HG03521 (cell line): ENCODE measurements around the gene RAD51B.

ENCODE experiments used
- ATAC-seq: cut with Tn5 transposase; IDR thresholded peaks from one replicate; pipeline ENCODE4 v1.9.1; 2021; ENCODE audit warnings: mild to moderate bottlenecking, moderate library complexity; ENCODE audit not compliant: unreplicated experiment

Gene RAD51B

DNA sequence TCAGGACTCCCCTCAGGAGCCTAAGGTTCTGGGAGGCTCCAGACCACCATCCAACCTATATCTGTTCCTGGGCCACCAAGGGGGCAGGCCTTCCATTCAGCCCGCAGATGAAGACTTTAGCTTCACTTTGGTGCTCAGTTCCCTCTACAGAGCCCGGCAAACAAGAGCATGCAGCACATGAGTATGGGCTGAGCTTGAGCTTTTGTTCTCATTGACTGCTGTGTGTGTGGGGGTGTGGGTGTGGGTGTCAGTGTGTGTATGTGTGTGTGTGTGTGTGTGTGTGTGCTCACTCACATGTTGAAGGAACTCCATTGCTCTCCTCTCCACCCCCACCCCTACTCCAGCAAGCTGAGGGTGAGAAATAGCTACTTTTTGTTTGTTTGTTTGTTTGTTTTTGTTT lies 754.1 kb downstream of the RAD51B start:
- ATAC-seq, result no peak

DNA sequence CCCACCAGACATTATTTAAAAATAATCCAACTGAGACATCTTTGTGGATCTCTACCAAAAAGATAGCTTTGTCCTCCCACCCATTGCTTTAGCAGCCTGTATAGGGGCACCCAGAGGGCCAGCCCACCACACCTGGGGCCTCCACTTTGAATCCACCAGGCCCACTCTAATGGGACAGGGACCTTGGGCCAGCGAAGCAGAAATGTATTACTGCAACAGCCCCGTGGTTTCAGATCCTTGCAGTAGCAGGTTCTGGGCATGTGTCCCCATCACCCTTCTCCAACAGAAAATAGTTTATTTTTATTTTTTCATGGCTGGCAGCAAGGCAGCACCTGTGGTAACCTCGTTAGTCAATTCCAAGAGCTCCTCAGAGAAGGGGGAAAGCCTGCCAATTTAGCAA lies 754.9 kb downstream of the RAD51B start:
- no peak for ATAC-seq

DNA sequence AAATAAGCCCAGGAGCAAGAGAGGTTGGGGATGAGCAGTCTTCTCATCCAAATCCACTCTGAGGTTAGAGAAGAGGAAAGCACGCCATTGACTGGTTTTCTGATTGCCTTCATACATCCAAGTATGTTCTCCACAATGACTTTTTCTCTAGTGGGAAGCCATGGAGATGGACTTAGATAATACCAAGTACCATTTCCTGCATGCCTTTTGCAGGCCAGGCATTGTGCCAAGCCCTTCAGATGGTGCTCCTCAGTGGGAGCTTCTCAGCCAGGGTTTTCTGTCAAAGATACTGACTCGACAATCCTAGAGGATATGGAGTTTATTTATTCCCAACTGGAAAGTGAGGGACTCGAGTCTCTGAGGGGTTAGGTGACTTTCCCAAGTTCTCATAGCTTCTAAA lies 755.3 kb downstream of the RAD51B start:
- ATAC-seq, result no peak

- no peak for ATAC-seq
These were observed 755.8 kb downstream of the RAD51B start for GRCh38 chr14:68575426-68575825.

DNA sequence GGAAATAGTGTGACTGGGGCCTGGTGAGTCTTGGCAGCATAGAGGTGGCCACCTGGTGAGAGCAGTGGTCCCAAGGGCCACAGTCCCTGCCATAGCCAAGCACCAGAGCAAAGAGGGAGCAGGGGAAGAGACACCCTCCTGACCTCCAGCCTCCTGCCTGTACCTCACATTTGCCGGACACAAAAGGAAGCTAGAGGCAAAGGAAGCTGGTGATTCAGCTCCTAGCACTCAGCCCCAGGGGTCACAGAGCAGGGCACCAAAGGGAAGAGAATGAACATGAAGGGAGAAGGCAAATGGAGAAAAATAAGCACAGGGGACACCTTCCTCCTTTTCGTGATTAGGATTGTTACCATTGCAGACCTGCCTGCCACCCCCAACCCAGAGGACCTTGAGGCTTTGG lies 756.5 kb downstream of the RAD51B start:
- ATAC-seq, result no peak

- no peak for ATAC-seq
These were observed 757.1 kb downstream of the RAD51B start for GRCh38 chr14:68576496-68577244.

GRCh38 chr14:68577802-68578541 lies 758.4 kb downstream of the RAD51B start:
- ATAC-seq, result no peak

GRCh38 chr14:68578597-68578996 lies 759.0 kb downstream of the RAD51B start:
- ATAC-seq, result no peak

DNA sequence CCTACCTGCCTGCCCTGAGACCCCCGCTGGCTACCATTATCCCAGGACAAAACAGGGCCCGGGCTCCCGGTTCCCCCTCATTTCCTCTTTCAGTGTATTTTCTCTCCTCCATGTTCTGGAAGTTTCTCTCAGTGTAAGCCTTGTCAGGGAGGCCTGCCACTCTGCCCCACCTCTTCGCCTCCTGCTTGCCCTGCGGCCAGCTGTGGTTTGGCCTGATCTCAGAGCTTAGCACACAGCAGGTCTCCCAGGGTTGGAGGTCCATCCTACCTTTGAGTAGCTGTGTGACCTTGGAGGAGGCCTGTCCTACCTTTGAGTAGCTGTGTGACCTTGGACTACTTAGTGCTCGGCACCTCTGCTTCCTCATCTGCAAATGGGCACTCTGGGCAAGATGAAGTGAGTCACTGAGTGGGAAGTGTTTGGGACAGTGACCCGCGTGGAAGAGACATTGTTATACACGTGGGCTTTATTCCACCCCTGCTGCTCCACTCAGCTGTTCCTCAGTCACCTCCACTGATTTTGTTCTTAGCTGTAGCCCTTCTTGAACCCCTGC lies 760.6 kb downstream of the RAD51B start:
- ATAC-seq, result no peak

DNA sequence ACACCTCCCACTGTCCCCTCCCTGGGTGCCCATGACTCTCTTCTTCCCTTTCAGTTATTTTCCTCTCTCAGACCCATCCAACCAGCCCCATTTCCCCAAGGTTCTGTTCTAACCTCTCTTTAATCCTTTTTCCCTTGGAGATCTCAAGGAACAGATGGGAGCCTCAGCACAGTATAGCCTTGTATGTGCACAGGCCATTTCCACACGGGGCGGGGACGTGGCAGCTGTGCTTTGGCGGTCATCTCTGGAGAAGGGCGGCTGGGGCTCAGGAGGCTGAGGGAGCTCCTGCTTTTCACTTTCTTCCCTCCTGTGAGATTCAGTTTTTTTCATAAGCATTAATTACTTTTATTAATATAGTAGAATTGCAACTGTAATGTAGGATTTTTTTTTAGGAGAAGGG lies 761.1 kb downstream of the RAD51B start:
- ATAC-seq, result no peak

DNA sequence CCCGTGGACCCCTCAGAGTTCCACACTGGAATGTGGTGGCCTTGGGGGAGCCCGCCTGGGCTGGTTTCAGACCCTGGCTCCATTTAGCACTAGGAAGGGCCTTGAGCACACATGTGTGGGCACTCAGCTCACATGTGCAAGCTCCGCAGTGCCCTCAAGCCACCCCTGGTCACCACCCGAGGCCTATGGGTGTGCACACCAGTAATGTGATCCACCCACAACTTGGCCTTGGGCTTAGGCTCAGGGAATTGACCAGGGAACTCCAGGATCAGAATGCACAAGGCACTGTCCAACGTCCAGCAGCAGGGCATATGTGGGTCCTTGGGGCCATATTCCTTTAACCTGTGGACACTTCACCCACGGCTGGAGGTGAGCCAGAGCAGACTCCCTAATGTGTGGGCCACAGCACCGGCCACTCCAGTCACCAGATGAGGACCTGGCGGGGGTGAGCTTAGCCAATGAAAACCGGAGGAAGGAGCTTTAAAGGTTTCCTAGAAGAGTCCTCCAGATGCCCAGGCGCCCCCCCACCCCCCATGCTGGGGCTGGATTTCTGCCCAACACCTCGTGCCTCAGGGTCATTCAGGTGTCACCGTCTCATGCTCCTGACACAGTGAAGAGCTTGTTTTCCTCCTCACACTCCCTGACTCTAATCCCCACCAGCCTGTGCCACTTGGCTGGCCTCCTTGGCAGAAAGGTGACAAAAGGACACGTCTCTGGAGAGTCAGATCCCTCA lies 764.1 kb downstream of the RAD51B start:
- no peak for ATAC-seq

GRCh38 chr14:68584786-68585185 lies 765.2 kb downstream of the RAD51B start:
- no peak for ATAC-seq

DNA sequence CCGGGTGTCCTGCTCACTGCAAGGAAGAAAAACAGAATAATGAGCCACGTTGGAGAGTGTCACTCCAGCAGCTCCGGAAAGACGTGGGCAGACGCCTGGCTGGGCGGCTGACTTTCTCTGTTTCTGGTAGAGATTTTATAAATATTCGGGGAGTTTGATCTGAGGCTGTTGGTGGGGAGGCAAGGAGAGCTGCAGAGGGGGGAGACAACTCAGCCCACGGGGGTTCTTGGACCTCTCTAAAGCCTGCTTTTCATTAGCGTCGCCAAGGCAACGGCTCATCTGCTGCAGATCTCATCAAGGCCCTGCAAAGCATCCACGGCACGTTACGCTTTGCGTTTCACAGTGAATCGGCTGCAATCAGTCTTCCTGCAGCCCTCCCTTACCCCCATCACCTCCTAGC lies 766.1 kb downstream of the RAD51B start:
- ATAC-seq, result no peak

- no peak for ATAC-seq
These were observed 767.5 kb downstream of the RAD51B start for GRCh38 chr14:68586896-68587751.

DNA sequence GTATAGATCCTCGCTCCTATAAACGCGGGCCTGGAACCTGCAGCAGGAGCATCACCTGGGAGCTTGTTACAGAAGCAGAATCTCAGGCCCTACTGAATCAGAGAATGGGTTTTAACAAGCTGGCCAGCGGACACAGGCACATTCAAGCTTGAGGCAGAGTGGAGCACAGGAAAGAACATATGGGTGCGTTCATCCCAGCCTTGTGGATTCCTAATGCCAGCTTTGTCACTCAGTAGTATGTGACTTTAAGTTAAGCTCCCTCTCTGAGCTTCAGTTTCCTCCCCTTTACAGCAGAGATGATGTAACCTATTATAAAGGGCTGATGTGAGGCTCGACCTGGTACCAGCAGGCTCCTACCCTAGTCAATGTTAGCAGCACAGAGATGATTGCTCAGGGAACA lies 768.4 kb downstream of the RAD51B start:
- ATAC-seq, result no peak

DNA sequence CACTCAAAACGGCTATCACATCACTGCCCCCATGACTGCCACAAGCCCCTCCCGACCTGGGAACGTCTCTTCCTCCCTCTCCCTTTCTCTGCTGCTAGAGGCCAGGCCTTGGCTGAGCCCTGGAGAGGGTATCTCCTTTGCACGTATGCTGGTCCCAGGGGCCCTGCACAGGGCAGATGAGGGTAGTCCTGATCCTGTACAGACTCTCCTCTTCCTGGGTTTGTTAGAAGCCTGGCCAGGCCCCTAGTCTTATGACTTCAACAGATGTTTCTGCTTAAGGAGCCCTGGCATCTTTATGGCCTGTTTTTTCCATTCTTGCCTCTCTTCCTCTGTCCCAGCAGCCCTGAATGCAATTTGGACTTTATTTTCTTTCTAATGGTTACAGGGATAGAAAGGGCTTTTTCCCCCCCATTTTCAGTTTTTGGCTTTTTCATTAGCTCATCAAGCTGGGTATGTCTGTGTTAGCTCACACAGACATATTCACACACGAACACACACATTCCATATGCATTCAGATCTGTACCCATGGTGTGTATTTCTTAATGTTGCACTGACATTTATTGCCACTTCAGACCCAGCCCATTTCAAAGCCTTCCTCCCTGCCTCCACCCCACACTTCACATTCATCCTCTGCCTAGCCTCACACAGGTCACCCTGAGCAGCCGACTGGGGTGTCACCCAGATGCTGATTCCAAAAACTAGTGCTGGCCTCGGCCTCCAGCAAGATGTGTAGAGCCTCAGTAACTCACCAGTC lies 770.0 kb downstream of the RAD51B start:
- ATAC-seq, result no peak

DNA sequence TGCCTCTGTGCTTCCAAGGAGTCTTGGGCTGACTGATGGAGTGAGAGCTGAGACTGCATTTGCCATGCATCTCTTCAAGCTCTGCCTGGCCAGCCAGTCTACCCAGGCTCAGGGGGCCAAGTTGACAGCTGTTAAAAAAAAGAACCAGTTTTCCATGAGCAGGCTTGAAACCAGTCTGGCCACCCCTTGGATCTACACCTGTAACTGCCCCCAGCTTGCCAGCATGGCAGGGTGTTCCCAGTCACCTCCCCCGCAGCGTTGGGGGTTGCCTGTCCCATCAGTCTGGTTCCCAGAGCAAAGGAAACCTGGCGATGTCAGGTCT lies 770.6 kb downstream of the RAD51B start:
- ATAC-seq, result no peak

GRCh38 chr14:68591786-68592185 lies 772.2 kb downstream of the RAD51B start:
- no peak for ATAC-seq

DNA sequence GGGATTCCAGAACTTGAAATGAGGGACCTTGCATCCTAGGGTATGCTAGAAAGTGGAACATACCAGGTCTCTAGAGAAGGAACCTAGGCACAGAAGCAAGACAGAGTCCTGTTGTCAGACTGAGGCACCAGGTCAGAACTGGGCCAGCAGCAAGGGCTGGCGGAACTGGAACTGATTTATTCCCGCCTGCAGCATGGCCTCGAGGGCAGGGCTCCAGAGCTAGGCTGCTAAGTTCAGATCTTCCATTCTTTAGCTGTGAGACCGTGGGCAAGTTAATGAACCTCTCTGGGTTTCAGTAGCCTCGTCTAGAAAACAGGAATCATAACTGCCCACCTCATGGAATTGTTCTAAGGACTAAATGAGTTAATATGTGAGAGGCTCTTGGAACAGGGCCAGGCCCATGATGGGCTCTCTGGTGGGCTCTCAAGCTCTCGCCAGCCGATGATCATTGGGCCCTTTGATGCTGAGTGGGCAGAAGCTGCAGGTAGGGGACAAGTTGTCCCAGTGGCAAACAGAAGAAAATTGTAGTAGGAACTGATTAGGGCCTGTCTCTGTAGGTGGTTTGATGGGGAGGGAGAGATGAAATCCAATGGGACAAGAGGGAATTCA lies 773.5 kb downstream of the RAD51B start:
- no peak for ATAC-seq
